Neuronal stem cell (in vitro differentiated cells): ENCODE measurements around the gene GRID1.

ENCODE experiments used
- DNase-seq: peaks from one replicate; pipeline ENCODE4 v3.0.0-alpha.2; 2013; ENCODE audit warnings: low spot score
- H2AFZ ChIP-seq: one replicate; pipeline ENCODE4 v1.6.1; 2013; ENCODE audit warnings: mild to moderate bottlenecking, low read length, inconsistent platforms
- H2AK5ac ChIP-seq: 2 replicates; pipeline ENCODE4 v1.6.1; 2013; ENCODE audit warnings: low read depth, mild to moderate bottlenecking, inconsistent platforms, low read length, moderate library complexity, mixed read lengths
- H2BK120ac ChIP-seq: 2 replicates; pipeline ENCODE4 v1.6.1; 2013; ENCODE audit warnings: low read depth, mild to moderate bottlenecking, inconsistent platforms, low read length, moderate library complexity, mixed read lengths
- H2BK12ac ChIP-seq: one replicate; pipeline ENCODE4 v1.6.1; 2013; ENCODE audit warnings: low read length, inconsistent platforms
- H2BK15ac ChIP-seq: 2 replicates; pipeline ENCODE4 v1.6.1; 2013; ENCODE audit warnings: mild to moderate bottlenecking, low read length, inconsistent platforms, mixed read lengths
- H2BK5ac ChIP-seq: one replicate; pipeline ENCODE4 v1.6.1; 2013; ENCODE audit warnings: inconsistent platforms, mild to moderate bottlenecking, low read length, moderate library complexity
- H3K14ac ChIP-seq: one replicate; pipeline ENCODE4 v1.6.1; 2013; ENCODE audit warnings: low read length, inconsistent platforms
- H3K18ac ChIP-seq: 2 replicates; pipeline ENCODE4 v1.6.1; 2013; ENCODE audit warnings: low read length, inconsistent platforms
- H3K23ac ChIP-seq: 2 replicates; pipeline ENCODE4 v1.6.1; 2013; ENCODE audit warnings: low read depth, mild to moderate bottlenecking, mixed read lengths, low read length, inconsistent platforms; ENCODE audit not compliant: poor library complexity
- H3K27ac ChIP-seq: replicated peaks from 3 replicates; pipeline ENCODE4 v1.5.1; 2013; ENCODE audit warnings: low read length, inconsistent platforms
- H3K27me3 ChIP-seq, 3 experiments: 2 replicates each; pipeline ENCODE4 v1.6.1; 2013; ENCODE audit warnings: low read length in 3 of 3, mild to moderate bottlenecking in 2 of 3, inconsistent platforms in 1 of 3, low read depth in 1 of 3, mixed read lengths in 1 of 3, moderate library complexity in 1 of 3; ENCODE audit not compliant: control insufficient read depth in 3 of 3, insufficient read depth in 3 of 3
- H3K36me3 ChIP-seq, 2 donors: replicated peaks in 1 of 2; 2 replicates each; pipeline ENCODE4 v1.6.1; 2013; ENCODE audit warnings: low read length in 2 of 2; ENCODE audit not compliant: control insufficient read depth in 2 of 2, insufficient read depth in 2 of 2
- H3K4ac ChIP-seq: 2 replicates; pipeline ENCODE4 v1.6.1; 2013; ENCODE audit warnings: inconsistent platforms, mild to moderate bottlenecking, low read length, moderate library complexity
- H3K4me1 ChIP-seq, 2 donors: 1 replicate in 1 of 2; 2 replicates in 1 of 2; pipeline ENCODE4 v1.6.1; 2013; ENCODE audit warnings: low read length in 2 of 2, low read depth in 1 of 2; ENCODE audit not compliant: control insufficient read depth in 2 of 2, insufficient read depth in 1 of 2
- H3K4me2 ChIP-seq: one replicate; pipeline ENCODE4 v1.6.1; 2013; ENCODE audit warnings: mild to moderate bottlenecking, low read length, inconsistent platforms; ENCODE audit not compliant: insufficient read depth, poor library complexity, severe bottlenecking
- H3K4me3 ChIP-seq, 2 donors: 2 replicates each; pipeline ENCODE4 v1.5.1; 2013; ENCODE audit warnings: low read length in 2 of 2, mild to moderate bottlenecking in 2 of 2, inconsistent platforms in 1 of 2, moderate library complexity in 1 of 2
- H3K79me1 ChIP-seq: one replicate; pipeline ENCODE4 v1.6.1; 2013; ENCODE audit warnings: low read depth, mild to moderate bottlenecking, inconsistent platforms, low read length, moderate library complexity
- H3K9ac ChIP-seq: one replicate; pipeline ENCODE4 v1.6.1; 2013; ENCODE audit warnings: mild to moderate bottlenecking, low read depth, low read length, inconsistent platforms; ENCODE audit not compliant: poor library complexity
- H3K9me3 ChIP-seq, 2 donors: replicated peaks in 1 of 2; 2 replicates each; pipeline versions ENCODE3 to v1.6.1; 2013; ENCODE audit warnings: low read length in 2 of 2, mild to moderate bottlenecking in 2 of 2, inconsistent platforms in 1 of 2, low read depth in 1 of 2, mixed read lengths in 1 of 2, moderate library complexity in 1 of 2; ENCODE audit not compliant: control insufficient read depth in 2 of 2, insufficient read depth in 1 of 2
- H4K8ac ChIP-seq: one replicate; pipeline ENCODE4 v1.6.1; 2013; ENCODE audit warnings: low read depth, mild to moderate bottlenecking, inconsistent platforms, low read length, moderate library complexity
- H4K91ac ChIP-seq: one replicate; pipeline ENCODE4 v1.6.1; 2013; ENCODE audit warnings: low read length, low read depth, mild to moderate bottlenecking, inconsistent platforms; ENCODE audit not compliant: poor library complexity
- WGBS, 2 donors: extraction: QIAGEN DNeasy Blood & Tissue Kit; methylation state at CpG; one replicate each; pipeline ENCODE4 v1.1.7; 2013; ENCODE audit warnings: missing lambda C conversion rate in 2 of 2, mixed read lengths in 1 of 2; ENCODE audit not compliant: insufficient read length in 2 of 2, insufficient replicate concordance in 1 of 2; ENCODE audit errors: extremely low coverage in 2 of 2; 5-methylcytosine and 5-hydroxymethylcytosine counted together

GRID1 gene

DNA sequence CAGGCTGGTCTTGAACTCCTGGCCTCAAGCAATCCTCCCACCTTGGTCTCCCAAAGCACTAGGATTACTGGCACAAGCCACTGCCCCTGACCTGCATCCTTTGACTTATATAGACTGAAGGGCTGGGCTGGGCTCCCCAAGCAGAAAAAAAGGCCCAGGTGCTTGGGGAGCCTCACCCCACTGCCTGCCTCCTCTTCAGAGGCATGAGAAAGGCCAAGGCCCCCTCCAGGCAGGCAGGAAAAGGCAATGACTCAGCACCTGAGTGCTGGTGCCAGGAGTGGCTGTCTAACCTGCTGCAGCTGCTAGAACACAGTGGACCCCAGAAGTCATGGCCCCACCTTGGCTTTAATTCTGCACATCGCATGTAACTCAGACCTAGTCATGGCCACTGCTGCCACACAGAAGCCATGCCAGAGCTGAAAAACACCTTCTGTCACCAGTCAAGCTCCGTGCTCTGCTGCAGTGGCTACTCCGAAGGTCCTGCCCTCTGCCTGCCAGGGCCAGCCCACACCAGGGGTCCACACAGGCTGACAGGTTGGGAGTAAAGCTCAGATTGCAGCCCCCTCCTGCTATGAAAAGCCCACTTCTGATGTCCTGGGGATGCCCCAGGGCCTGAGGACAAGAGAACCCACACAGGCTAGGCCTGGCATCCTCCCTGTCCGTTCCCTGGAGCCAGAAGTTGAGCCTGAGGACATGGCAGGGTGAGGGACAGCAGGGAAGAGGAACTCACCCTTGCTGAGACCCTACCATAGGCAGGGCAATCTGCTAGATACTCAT, 48.5 kb downstream of the GRID1 start:
- no peaks in the 10 kb centered on the region for H3K27me3 ChIP-seq
- H3K79me1 ChIP-seq = no peaks in the 10 kb centered on the region
- H4K8ac ChIP-seq = no peak overlapping the region
- no peaks in the 10 kb centered on the region for H3K4me1 ChIP-seq
- H2BK5ac ChIP-seq = no peak overlapping the region
- H3K4me3 ChIP-seq = no peak overlapping the region
- H4K91ac ChIP-seq = no peak overlapping the region
- no peak overlapping the region for H2AFZ ChIP-seq
- H3K9ac ChIP-seq = peak overlapping the region; percentile 7
- DNase-seq = no peak
- no peak overlapping the region for H3K23ac ChIP-seq
- H2AK5ac ChIP-seq = no peak overlapping the region
- peak overlapping the region; percentile 67 for H3K18ac ChIP-seq
- no peak overlapping the region for H2BK15ac ChIP-seq
- no peaks in the 10 kb centered on the region for H3K36me3 ChIP-seq
- H3K9me3 ChIP-seq = no peaks in the 10 kb centered on the region
- H3K14ac ChIP-seq = no peak overlapping the region
- no peak overlapping the region for H3K4ac ChIP-seq
- no peak overlapping the region for H2BK120ac ChIP-seq
- no peak overlapping the region for H3K27ac ChIP-seq
- H2BK12ac ChIP-seq = no peak overlapping the region
- no CpG with 5 or more reads among the region's 4 CpGs for WGBS, 2 donors
- no peak overlapping the region for H3K4me2 ChIP-seq

DNA sequence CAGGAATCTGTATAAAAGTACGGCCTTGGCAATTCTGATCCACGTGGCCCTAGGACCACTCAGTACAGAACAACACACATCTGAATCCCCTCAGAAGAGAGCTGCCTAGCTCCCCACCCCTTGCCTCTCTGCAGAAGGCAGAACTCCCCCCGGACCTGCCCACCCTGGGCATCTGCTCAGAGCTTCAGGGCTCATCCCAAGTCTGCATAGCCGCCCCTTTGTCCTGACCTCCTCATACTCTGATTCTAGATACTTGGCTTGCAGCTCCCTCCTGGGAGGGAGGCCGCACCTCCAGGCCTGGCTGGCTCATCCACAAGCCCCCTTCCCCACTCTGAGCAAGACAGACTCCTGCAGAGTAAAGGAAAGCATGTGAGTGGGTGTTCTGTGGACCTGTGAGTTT, 49.6 kb downstream of the GRID1 start:
- Histone ChIP-seq H3K23ac (no peak overlapping the region), H2BK15ac (no peak overlapping the region), H3K4me2 (no peak overlapping the region), H3K79me1 (no peaks in the 10 kb centered on the region), H3K9ac (no peak overlapping the region), H2BK5ac (no peak overlapping the region), H3K4me3 (no peak overlapping the region), H3K18ac (peak overlapping the region; percentile 45), H4K8ac (no peak overlapping the region), H2BK12ac (no peak overlapping the region), H3K14ac (no peak overlapping the region), H3K27me3 (no peaks in the 10 kb centered on the region), H3K4me1 (peaks cover 0 to 3% of the 10 kb centered on the region in 2 donors), H2AFZ (no peak overlapping the region), H3K27ac (no peak overlapping the region), H2AK5ac (no peak overlapping the region), H3K9me3 (no peaks in the 10 kb centered on the region), H3K4ac (no peak overlapping the region), H2BK120ac (no peak overlapping the region), H4K91ac (no peak overlapping the region), H3K36me3 (no peaks in the 10 kb centered on the region)
- no CpG with 5 or more reads among the region's 5 CpGs for WGBS, 2 donors
- no peak for DNase-seq

DNA sequence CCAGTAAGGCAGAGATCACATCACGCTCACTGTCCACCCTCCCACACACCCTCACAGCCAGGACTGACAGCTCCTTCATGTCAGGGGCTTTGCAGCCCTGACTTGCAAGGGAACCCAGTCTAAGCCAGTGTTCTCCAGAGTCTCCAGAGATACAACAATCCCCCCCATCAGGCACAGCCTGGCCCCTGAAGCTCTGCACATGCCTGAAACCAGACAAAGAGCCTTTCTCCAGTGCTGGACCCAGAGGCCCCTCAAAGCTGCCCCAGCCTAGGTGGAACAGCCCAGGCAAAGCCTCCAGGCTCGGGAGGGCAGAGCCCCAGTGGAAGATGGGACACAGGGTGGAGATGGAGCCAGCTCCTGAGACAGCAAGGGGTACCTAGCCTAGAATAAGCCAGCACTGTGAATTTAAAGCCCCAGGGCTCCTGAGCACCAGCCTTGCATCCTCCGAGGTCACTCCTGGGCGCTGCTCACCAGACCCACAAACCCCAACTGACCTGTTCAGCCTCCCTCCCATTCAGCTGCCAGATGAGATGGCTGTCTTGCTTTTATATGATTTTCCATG, 50.2 kb downstream of the GRID1 start:
- no peak overlapping the region for H3K4ac ChIP-seq
- H3K27ac ChIP-seq = no peak overlapping the region
- no peak overlapping the region for H2BK120ac ChIP-seq
- no peaks in the 10 kb centered on the region for H3K79me1 ChIP-seq
- H2BK12ac ChIP-seq = no peak overlapping the region
- H3K9ac ChIP-seq = no peak overlapping the region
- H4K8ac ChIP-seq = no peak overlapping the region
- H3K27me3 ChIP-seq = no peaks in the 10 kb centered on the region
- no peak overlapping the region for H2BK15ac ChIP-seq
- no peak overlapping the region for H2AK5ac ChIP-seq
- no peak overlapping the region for H3K4me3 ChIP-seq
- H3K4me2 ChIP-seq = no peak overlapping the region
- H3K23ac ChIP-seq = no peak overlapping the region
- H2BK5ac ChIP-seq = no peak overlapping the region
- no peak overlapping the region for H2AFZ ChIP-seq
- peaks cover 0 to 3% of the 10 kb centered on the region in 2 donors for H3K4me1 ChIP-seq
- peak overlapping the region; percentile 11 for H3K18ac ChIP-seq
- WGBS, 2 donors = no CpG with 5 or more reads among the region's 4 CpGs
- no peaks in the 10 kb centered on the region for H3K36me3 ChIP-seq
- H4K91ac ChIP-seq = no peak overlapping the region
- no peak overlapping the region for H3K14ac ChIP-seq
- no peak for DNase-seq
- no peaks in the 10 kb centered on the region for H3K9me3 ChIP-seq

DNA sequence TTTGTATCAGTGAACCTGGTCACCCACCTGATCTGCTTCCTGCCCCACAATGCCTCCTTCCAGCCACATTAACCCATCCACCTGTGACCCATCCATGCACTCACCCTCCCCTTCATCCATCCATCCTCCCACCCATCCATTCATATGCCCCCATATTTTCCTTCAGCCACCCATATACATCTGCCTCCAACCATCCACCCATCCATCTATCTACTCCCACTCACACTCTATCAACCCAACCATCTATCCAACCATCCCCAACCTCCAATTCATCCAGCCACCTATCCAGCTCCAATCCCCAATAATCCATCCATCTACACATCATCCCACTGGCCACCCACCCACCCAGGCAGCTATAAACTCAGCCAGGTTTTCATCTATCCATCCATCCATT, 51.0 kb downstream of the GRID1 start:
- Histone ChIP-seq H4K91ac (no peak overlapping the region), H3K79me1 (no peaks in the 10 kb centered on the region), H3K27me3 (no peaks in the 10 kb centered on the region), H3K9me3 (no peaks in the 10 kb centered on the region), H2BK120ac (no peak overlapping the region), H2BK5ac (peak overlapping the region; percentile 25), H2AK5ac (no peak overlapping the region), H2BK12ac (no peak overlapping the region), H2AFZ (no peak overlapping the region), H3K4me1 (peaks cover 0 to 3% of the 10 kb centered on the region in 2 donors), H3K14ac (no peak overlapping the region), H3K4ac (no peak overlapping the region), H3K18ac (no peak overlapping the region), H3K36me3 (no peaks in the 10 kb centered on the region), H3K4me2 (no peak overlapping the region), H2BK15ac (no peak overlapping the region), H4K8ac (no peak overlapping the region), H3K9ac (no peak overlapping the region), H3K4me3 (no peak overlapping the region), H3K23ac (no peak overlapping the region), H3K27ac (no peak overlapping the region)
- no peak for DNase-seq
